ENCODE data around the gene NR1H3.

NR1H3 gene

GRCh38 chr11:47243454-47243853, 14.3 kb upstream of the NR1H3 start:
- DNase-seq (ENCODE audit: low read depth in 2 of 3, low spot score in 1 of 3) = no peak

- DNase-seq (ENCODE audit: low read depth in 2 of 3, low spot score in 1 of 3) = no peak
Observed at GRCh38 chr11:47244448-47245350, 13.1 kb upstream of the NR1H3 start.

- no peak for DNase-seq (ENCODE audit: low read depth in 2 of 3, low spot score in 1 of 3)
Observed at GRCh38 chr11:47245611-47246357, 12.0 kb upstream of the NR1H3 start.

GRCh38 chr11:47247502-47247901, 10.3 kb upstream of the NR1H3 start:
- DNase-seq (ENCODE audit: low read depth in 2 of 3, low spot score in 1 of 3) = no peak

GRCh38 chr11:47248304-47248663, 9.5 kb upstream of the NR1H3 start:
- DNase-seq (ENCODE audit: low read depth in 2 of 3, low spot score in 1 of 3) = no peak

GRCh38 chr11:47248664-47249377, 9.0 kb upstream of the NR1H3 start, which contains the start of gene ACP2:
Gene ACP2, minus strand, starts transcription at chr11:47248814. Its CDS starts 25 bp downstream, at chr11:47248789.
- DNase-seq (ENCODE audit: low read depth in 2 of 3, low spot score in 1 of 3) = peak; percentile 79 to 84 (median 81)

GRCh38 chr11:47249378-47249715, 8.4 kb upstream of the NR1H3 start:
- no peak for DNase-seq (ENCODE audit: low read depth in 2 of 3, low spot score in 1 of 3)

GRCh38 chr11:47251751-47252150, 6.0 kb upstream of the NR1H3 start:
- no peak for DNase-seq (ENCODE audit: low read depth in 2 of 3, low spot score in 1 of 3)

- no peak for DNase-seq (ENCODE audit: low read depth in 2 of 3, low spot score in 1 of 3)
Observed at GRCh38 chr11:47253660-47254059, 4.1 kb upstream of the NR1H3 start.

GRCh38 chr11:47254386-47254785, 3.4 kb upstream of the NR1H3 start:
- DNase-seq (ENCODE audit: low read depth in 2 of 3, low spot score in 1 of 3) = no peak

GRCh38 chr11:47256374-47256773, 1.4 kb upstream of the NR1H3 start:
- no peak for DNase-seq (ENCODE audit: low read depth in 2 of 3, low spot score in 1 of 3)

- DNase-seq (ENCODE audit: low read depth in 2 of 3, low spot score in 1 of 3) = no peak
Observed at GRCh38 chr11:47257177-47257516, 649 bp upstream of the NR1H3 start.

- no peak for DNase-seq (ENCODE audit: low read depth in 2 of 3, low spot score in 1 of 3)
Observed at GRCh38 chr11:47258317-47258902, 614 bp downstream of the NR1H3 start.

- no peak for DNase-seq (ENCODE audit: low read depth in 2 of 3, low spot score in 1 of 3)
Observed at GRCh38 chr11:47259232-47259977, 1.6 kb downstream of the NR1H3 start.

- DNase-seq (ENCODE audit: low read depth in 2 of 3, low spot score in 1 of 3) = no peak
Observed at GRCh38 chr11:47260366-47260765, 2.6 kb downstream of the NR1H3 start.

- DNase-seq (ENCODE audit: low read depth in 2 of 3, low spot score in 1 of 3) = no peak
Observed at GRCh38 chr11:47261291-47261800, 3.5 kb downstream of the NR1H3 start.

- DNase-seq (ENCODE audit: low read depth in 2 of 3, low spot score in 1 of 3) = no peak
Observed at GRCh38 chr11:47264119-47264518, 6.3 kb downstream of the NR1H3 start.

- DNase-seq (ENCODE audit: low read depth in 2 of 3, low spot score in 1 of 3) = no peak
Observed at GRCh38 chr11:47264521-47264920, 6.7 kb downstream of the NR1H3 start.

- DNase-seq (ENCODE audit: low read depth in 2 of 3, low spot score in 1 of 3) = no peak
Observed at GRCh38 chr11:47267876-47268275, 10.1 kb downstream of the NR1H3 start.

- DNase-seq (ENCODE audit: low read depth in 2 of 3, low spot score in 1 of 3) = no peak
Observed at GRCh38 chr11:47268448-47269001, 10.7 kb downstream of the NR1H3 start.
